ENCODE measurements around the gene AATK. TPM values are rescaled to one million over a fixed set of nuclear protein-coding genes. Genes with fewer than 3 reads are reported as not detected.
"Not testable (repeated sequence)": the region's sequence is repeated elsewhere in the genome, so short reads cannot be mapped to it uniquely, and the experiment has no call there.

Gene AATK
- total RNA-seq, 2 experiments from 2014 or later = 0.25 to 0.31 TPM

- Mint-ChIP-seq H3K9me3 (no peaks in the 10 kb centered on the region), H3K27me3 (no peaks in the 10 kb centered on the region), H3K4me3 (no peak overlapping the region), H3K4me1 (no peaks in the 10 kb centered on the region), H3K36me3 (ENCODE audit: low read depth) (no peaks in the 10 kb centered on the region), H3K27ac (no peak overlapping the region)
- ChIA-PET CTCF (no interaction called here), POLR2A (no interaction called here)
- no peak for DNase-seq
Measured at GRCh38 chr17:81081222-81082176, 84.5 kb downstream of the AATK start.

- Mint-ChIP-seq H3K4me1 (no peaks in the 10 kb centered on the region), H3K27me3 (no peaks in the 10 kb centered on the region), H3K4me3 (no peak overlapping the region), H3K36me3 (ENCODE audit: low read depth) (no peaks in the 10 kb centered on the region), H3K9me3 (no peaks in the 10 kb centered on the region), H3K27ac (no peak overlapping the region)
- no peak for DNase-seq
- ChIA-PET CTCF (no interaction called here), POLR2A (no interaction called here)
Measured at GRCh38 chr17:81080019-81080418, 86.0 kb downstream of the AATK start.

GRCh38 chr17:81078026-81078913 is 87.8 kb downstream of the AATK start:
- H3K4me1 Mint-ChIP-seq; POLR2A ChIA-PET; H3K36me3 Mint-ChIP-seq (ENCODE audit: low read depth); H3K9me3 Mint-ChIP-seq; H3K4me3 Mint-ChIP-seq; H3K27ac Mint-ChIP-seq; H3K27me3 Mint-ChIP-seq; DNase-seq: not testable (repeated sequence)
- CTCF ChIA-PET = interaction anchor here (0.7 kb wide), 1 partner anchor 673 kb away, joined by 3 read pairs; no protein-coding TSS in a partner anchor

GRCh38 chr17:81076141-81076679 is 89.8 kb downstream of the AATK start:
- Mint-ChIP-seq H3K9me3 (no peaks in the 10 kb centered on the region), H3K27ac (no peak overlapping the region), H3K4me3 (no peak overlapping the region), H3K27me3 (no peaks in the 10 kb centered on the region), H3K4me1 (no peaks in the 10 kb centered on the region), H3K36me3 (ENCODE audit: low read depth) (no peaks in the 10 kb centered on the region)
- DNase-seq = no peak
- ChIA-PET CTCF (interaction anchor here (0.6 to 0.9 kb wide), 3 partner anchors 13 to 948 kb away, joined by 3 to 4 read pairs (median 3); no protein-coding TSS in a partner anchor), POLR2A (no interaction called here)

- H3K4me3 Mint-ChIP-seq = no peak overlapping the region
- H3K36me3 Mint-ChIP-seq (ENCODE audit: low read depth) = no peaks in the 10 kb centered on the region
- CTCF ChIA-PET = interaction anchor here (0.9 kb wide), 1 partner anchor 12 kb away, joined by 4 read pairs; no protein-coding TSS in a partner anchor
- POLR2A ChIA-PET = no interaction called here
- no peaks in the 10 kb centered on the region for H3K9me3 Mint-ChIP-seq
- H3K4me1 Mint-ChIP-seq = no peaks in the 10 kb centered on the region
- no peak for DNase-seq
- no peak overlapping the region for H3K27ac Mint-ChIP-seq
- no peaks in the 10 kb centered on the region for H3K27me3 Mint-ChIP-seq
Measured at GRCh38 chr17:81075307-81075706, 90.7 kb downstream of the AATK start.

- H3K27me3 Mint-ChIP-seq = no peaks in the 10 kb centered on the region
- H3K9me3 Mint-ChIP-seq = no peaks in the 10 kb centered on the region
- ChIA-PET POLR2A (no interaction called here), CTCF (no interaction called here)
- no peaks in the 10 kb centered on the region for H3K36me3 Mint-ChIP-seq (ENCODE audit: low read depth)
- H3K27ac Mint-ChIP-seq = no peak overlapping the region
- H3K4me3 Mint-ChIP-seq = no peak overlapping the region
- H3K4me1 Mint-ChIP-seq = no peaks in the 10 kb centered on the region
- DNase-seq = no peak
Measured at GRCh38 chr17:81074875-81075274, 91.1 kb downstream of the AATK start.

- Mint-ChIP-seq H3K27me3 (no peaks in the 10 kb centered on the region), H3K4me1 (no peaks in the 10 kb centered on the region), H3K9me3 (no peaks in the 10 kb centered on the region), H3K4me3 (no peak overlapping the region), H3K27ac (no peak overlapping the region), H3K36me3 (ENCODE audit: low read depth) (no peaks in the 10 kb centered on the region)
- DNase-seq = no peak
- ChIA-PET POLR2A (no interaction called here), CTCF (no interaction called here)
Measured at GRCh38 chr17:81073967-81074839, 91.8 kb downstream of the AATK start.

GRCh38 chr17:81071761-81072741 is 94.0 kb downstream of the AATK start:
- H3K27me3 Mint-ChIP-seq = no peaks in the 10 kb centered on the region
- no peaks in the 10 kb centered on the region for H3K9me3 Mint-ChIP-seq
- ChIA-PET CTCF (no interaction called here), POLR2A (no interaction called here)
- H3K4me1 Mint-ChIP-seq = no peaks in the 10 kb centered on the region
- DNase-seq = no peak
- H3K4me3 Mint-ChIP-seq = no peak overlapping the region
- no peak overlapping the region for H3K27ac Mint-ChIP-seq
- H3K36me3 Mint-ChIP-seq (ENCODE audit: low read depth) = no peaks in the 10 kb centered on the region

- no peaks in the 10 kb centered on the region for H3K9me3 Mint-ChIP-seq
- no peak overlapping the region for H3K4me3 Mint-ChIP-seq
- ChIA-PET CTCF (interaction anchor here (0.6 kb wide), 1 partner anchor 988 kb away, joined by 4 read pairs; no protein-coding TSS in a partner anchor), POLR2A (no interaction called here)
- H3K27ac Mint-ChIP-seq = no peak overlapping the region
- H3K4me1 Mint-ChIP-seq = no peaks in the 10 kb centered on the region
- no peaks in the 10 kb centered on the region for H3K27me3 Mint-ChIP-seq
- H3K36me3 Mint-ChIP-seq (ENCODE audit: low read depth) = no peaks in the 10 kb centered on the region
- DNase-seq = no peak
Measured at GRCh38 chr17:81070541-81071246, 95.3 kb downstream of the AATK start.

GRCh38 chr17:81069135-81069645 is 96.8 kb downstream of the AATK start:
- H3K27ac Mint-ChIP-seq = no peak overlapping the region
- ChIA-PET POLR2A (no interaction called here), CTCF (no interaction called here)
- H3K4me1 Mint-ChIP-seq = no peaks in the 10 kb centered on the region
- no peaks in the 10 kb centered on the region for H3K9me3 Mint-ChIP-seq
- DNase-seq = no peak
- H3K4me3 Mint-ChIP-seq = no peak overlapping the region
- no peaks in the 10 kb centered on the region for H3K36me3 Mint-ChIP-seq (ENCODE audit: low read depth)
- no peaks in the 10 kb centered on the region for H3K27me3 Mint-ChIP-seq
